ENCODE measurements around the gene ACSBG1. TPM values are rescaled to one million over a fixed set of nuclear protein-coding genes. Genes with fewer than 3 reads are reported as not detected.

The ACSBG1 gene
- total and polyA plus RNA-seq, 10 of the 15 experiments (the other 5 are each of a cell fraction or from before 2014, with no cell fraction given) = 0.11 to 0.75 (median 0.42) TPM

DNA sequence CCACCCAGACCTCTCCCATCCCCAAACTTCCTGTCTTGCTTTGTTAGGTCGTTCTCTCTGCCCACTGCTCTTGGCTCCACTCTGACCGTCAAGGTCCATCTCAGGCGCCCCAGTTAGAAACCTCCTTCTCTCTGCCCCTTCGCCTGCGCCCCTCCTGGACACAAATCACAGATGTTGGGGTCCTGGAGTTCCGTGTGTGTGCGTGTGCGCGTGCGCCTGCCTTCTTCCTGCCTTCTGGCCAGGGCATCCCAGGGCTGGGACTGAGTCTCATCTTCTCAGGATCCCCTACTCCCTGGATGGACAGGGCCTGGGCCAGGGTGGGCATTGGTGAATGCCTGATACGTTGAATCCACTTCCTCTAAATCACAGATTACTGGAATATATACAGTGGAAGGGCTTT, 869 bp downstream of the ACSBG1 start:
- H3K36me3 ChIP-seq (ENCODE audit: control insufficient read depth in 2 of 2, insufficient read depth in 2 of 2, low read length in 1 of 2) = no peaks in the 10 kb centered on the region
- CTCF ChIA-PET = interaction anchor here (1.2 kb wide), 1 partner anchor 38 kb away, joined by 5 read pairs; no protein-coding TSS in a partner anchor
- no peaks in the 10 kb centered on the region; a peak in 1 of 4 replicates for H3K27me3 ChIP-seq (replicated peaks in 1 of 2; ENCODE audit: control insufficient read depth in 2 of 2, insufficient read depth in 2 of 2, low read length in 1 of 2)
- no peaks in the 10 kb centered on the region; the same call in 1 of the 2 replicates for H3K4me1 ChIP-seq (ENCODE audit: control insufficient read depth, insufficient read depth, low read length)
- SMC1A ChIA-PET (ENCODE audit: uncharacterized antibody, unreplicated experiment) = interaction anchor here (1.3 kb wide), 2 partner anchors 9 to 75 kb away, joined by 3 to 4 read pairs; no protein-coding TSS in a partner anchor
- H2AFZ ChIP-seq (ENCODE audit: control insufficient read depth, low read depth, low read length) = no peak overlapping the region
- H3K9me3 ChIP-seq (replicated peaks; ENCODE audit: control insufficient read depth, insufficient read depth, low read length) = no peaks in the 10 kb centered on the region
- intact Hi-C loops (cut with micrococcal nuclease; ENCODE audit: unreplicated experiment) (no loop called here), in situ Hi-C loops (cut with MboI) (no loop called here)
- no peak for ATAC-seq
- 44% methylated on average over 11 of the region's 11 CpGs for WGBS (ENCODE audit: insufficient coverage, insufficient replicate concordance, low lambda C conversion rate, missing lambda C conversion rate)
- FAIRE-seq = no peak
- no peak overlapping the region for H3K4me2 ChIP-seq (ENCODE audit: control insufficient read depth, insufficient read depth)
- no TSS peak for BruUV-seq (replicated peaks)
- H4K20me1 ChIP-seq (ENCODE audit: control insufficient read depth, insufficient read depth) = no peaks in the 10 kb centered on the region
- H3K79me2 ChIP-seq (ENCODE audit: control insufficient read depth, insufficient read depth, low read length) = no peaks in the 10 kb centered on the region
- DNase-seq (ENCODE audit: low read depth, low spot score) = no peak
- POLR2A ChIA-PET = no interaction called here
- no peak overlapping the region for H3K27ac ChIP-seq (ENCODE audit: control insufficient read depth, insufficient read depth)
- H3K9ac ChIP-seq (ENCODE audit: control insufficient read depth, insufficient read depth, low read length) = no peak overlapping the region; the same call in 1 of the 2 replicates
- no peak overlapping the region for H3K4me3 ChIP-seq
- RAD21 ChIA-PET (ENCODE audit: unreplicated experiment) = interaction anchor here (1.7 kb wide), 1 partner anchor 38 kb away, joined by 7 read pairs; no protein-coding TSS in a partner anchor
- TF ChIP-seq FOS (IDR thresholded peaks at IDR 0.05; ENCODE audit: borderline replicate concordance, extremely low read depth, insufficient read length) = no peak
- TF ChIP-seq SRF (IDR thresholded peaks at IDR 0.05; ENCODE audit: low read depth in 2 of 2, low read length in 2 of 2) = no peak
- TF ChIP-seq, protein P1, sequence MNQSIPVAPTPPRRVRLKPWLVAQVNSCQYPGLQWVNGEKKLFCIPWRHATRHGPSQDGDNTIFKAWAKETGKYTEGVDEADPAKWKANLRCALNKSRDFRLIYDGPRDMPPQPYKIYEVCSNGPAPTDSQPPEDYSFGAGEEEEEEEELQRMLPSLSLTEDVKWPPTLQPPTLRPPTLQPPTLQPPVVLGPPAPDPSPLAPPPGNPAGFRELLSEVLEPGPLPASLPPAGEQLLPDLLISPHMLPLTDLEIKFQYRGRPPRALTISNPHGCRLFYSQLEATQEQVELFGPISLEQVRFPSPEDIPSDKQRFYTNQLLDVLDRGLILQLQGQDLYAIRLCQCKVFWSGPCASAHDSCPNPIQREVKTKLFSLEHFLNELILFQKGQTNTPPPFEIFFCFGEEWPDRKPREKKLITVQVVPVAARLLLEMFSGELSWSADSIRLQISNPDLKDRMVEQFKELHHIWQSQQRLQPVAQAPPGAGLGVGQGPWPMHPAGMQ (IDR thresholded peaks at IDR 0.05; ENCODE audit: borderline replicate concordance) = no peak
- TF ChIP-seq, protein P2, sequence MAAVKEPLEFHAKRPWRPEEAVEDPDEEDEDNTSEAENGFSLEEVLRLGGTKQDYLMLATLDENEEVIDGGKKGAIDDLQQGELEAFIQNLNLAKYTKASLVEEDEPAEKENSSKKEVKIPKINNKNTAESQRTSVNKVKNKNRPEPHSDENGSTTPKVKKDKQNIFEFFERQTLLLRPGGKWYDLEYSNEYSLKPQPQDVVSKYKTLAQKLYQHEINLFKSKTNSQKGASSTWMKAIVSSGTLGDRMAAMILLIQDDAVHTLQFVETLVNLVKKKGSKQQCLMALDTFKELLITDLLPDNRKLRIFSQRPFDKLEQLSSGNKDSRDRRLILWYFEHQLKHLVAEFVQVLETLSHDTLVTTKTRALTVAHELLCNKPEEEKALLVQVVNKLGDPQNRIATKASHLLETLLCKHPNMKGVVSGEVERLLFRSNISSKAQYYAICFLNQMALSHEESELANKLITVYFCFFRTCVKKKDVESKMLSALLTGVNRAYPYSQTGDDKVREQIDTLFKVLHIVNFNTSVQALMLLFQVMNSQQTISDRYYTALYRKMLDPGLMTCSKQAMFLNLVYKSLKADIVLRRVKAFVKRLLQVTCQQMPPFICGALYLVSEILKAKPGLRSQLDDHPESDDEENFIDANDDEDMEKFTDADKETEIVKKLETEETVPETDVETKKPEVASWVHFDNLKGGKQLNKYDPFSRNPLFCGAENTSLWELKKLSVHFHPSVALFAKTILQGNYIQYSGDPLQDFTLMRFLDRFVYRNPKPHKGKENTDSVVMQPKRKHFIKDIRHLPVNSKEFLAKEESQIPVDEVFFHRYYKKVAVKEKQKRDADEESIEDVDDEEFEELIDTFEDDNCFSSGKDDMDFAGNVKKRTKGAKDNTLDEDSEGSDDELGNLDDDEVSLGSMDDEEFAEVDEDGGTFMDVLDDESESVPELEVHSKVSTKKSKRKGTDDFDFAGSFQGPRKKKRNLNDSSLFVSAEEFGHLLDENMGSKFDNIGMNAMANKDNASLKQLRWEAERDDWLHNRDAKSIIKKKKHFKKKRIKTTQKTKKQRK (IDR thresholded peaks at IDR 0.05; ENCODE audit: low read depth, low read length) = no peak

Data from GM12878 (cell line).